ES-I3 (cell line): Measurements from ENCODE around the gene LGALS4.
"Not testable (repeated sequence)": the region's sequence is repeated elsewhere in the genome, so short reads cannot be mapped to it uniquely, and the experiment has no call there.

Experiments used
- H3K36me3 ChIP-seq: 2 replicates; pipeline ENCODE4 v1.6.1; 2013; ENCODE audit warnings: mild to moderate bottlenecking, low read length, control low read depth, moderate library complexity; ENCODE audit not compliant: insufficient read depth
- H3K4me1 ChIP-seq: 2 replicates; pipeline ENCODE4 v1.6.1; 2013; ENCODE audit warnings: mild to moderate bottlenecking, control low read depth, low read length; ENCODE audit not compliant: insufficient read depth
- H3K9ac ChIP-seq: 2 replicates; pipeline ENCODE4 v1.6.1; 2013; ENCODE audit warnings: low read depth, mild to moderate bottlenecking, low read length, moderate library complexity
- H3K9me3 ChIP-seq: 2 replicates; pipeline ENCODE4 v1.6.1; 2013; ENCODE audit warnings: mild to moderate bottlenecking, low read length, moderate library complexity; ENCODE audit not compliant: control insufficient read depth, insufficient read depth

Gene LGALS4, protein sequence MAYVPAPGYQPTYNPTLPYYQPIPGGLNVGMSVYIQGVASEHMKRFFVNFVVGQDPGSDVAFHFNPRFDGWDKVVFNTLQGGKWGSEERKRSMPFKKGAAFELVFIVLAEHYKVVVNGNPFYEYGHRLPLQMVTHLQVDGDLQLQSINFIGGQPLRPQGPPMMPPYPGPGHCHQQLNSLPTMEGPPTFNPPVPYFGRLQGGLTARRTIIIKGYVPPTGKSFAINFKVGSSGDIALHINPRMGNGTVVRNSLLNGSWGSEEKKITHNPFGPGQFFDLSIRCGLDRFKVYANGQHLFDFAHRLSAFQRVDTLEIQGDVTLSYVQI

GRCh38 chr19:38812841-38813320 is at the start of gene LGALS4:
Gene LGALS4, minus strand, starts transcription at chr19:38812945. Its CDS starts 59 bp downstream, at chr19:38812886.
- no peaks in the 10 kb centered on the region for H3K4me1 ChIP-seq
- no peaks in the 10 kb centered on the region for H3K36me3 ChIP-seq
- H3K9ac ChIP-seq = no peak within 1 kb of the TSS
- H3K9me3 ChIP-seq = no peaks in the 10 kb centered on the region

DNA sequence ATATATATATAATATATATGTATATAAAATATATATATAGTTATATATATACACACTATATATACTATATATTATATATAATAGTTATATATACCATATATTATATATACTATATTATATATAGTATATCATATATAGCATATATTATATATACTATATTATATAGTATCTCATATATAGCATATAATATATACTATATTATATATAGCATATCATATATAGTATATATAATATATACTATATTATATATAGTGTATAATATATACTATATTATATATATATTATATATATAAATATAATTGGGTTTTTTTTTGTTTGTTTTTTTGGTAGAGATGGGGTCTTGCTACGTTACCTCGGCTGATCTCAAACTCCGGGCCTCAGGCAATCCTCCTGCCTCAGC is 48.6 kb upstream of the LGALS4 start:
- no peaks in the 10 kb centered on the region for H3K36me3 ChIP-seq
- no peaks in the 10 kb centered on the region; the same call in 1 of the 2 replicates for H3K4me1 ChIP-seq
- no peak overlapping the region for H3K9ac ChIP-seq
- H3K9me3 ChIP-seq = no peaks in the 10 kb centered on the region

DNA sequence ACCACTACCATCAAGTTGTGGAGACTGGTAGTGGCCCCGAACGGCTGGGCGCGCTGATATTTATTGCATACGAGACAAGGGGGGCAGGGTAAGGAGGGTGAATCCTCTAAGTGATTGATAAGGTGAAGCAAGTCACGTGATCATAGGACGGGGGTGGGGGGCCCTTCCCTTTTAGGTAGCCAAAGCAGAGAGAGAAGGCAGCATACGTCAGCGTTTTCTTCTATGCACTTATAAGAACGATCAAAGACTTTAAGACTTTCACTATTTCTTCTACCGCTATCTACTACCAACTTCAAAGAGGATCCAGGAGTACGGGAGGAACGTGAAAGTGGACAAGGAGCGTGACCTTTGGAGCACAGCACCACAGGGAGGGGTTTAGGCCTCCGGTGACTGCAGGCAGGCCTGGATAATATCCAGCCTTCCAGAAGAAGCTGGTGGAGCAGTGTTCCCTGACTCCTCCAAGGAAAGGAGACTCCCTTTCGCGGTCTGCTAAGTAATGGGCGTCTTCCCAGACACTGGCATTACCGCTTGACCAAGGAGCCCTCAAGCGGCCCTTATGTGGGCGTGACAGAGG is 47.0 kb upstream of the LGALS4 start:
- not testable (repeated sequence) for H3K4me1 ChIP-seq, H3K9ac ChIP-seq, H3K36me3 ChIP-seq, H3K9me3 ChIP-seq

DNA sequence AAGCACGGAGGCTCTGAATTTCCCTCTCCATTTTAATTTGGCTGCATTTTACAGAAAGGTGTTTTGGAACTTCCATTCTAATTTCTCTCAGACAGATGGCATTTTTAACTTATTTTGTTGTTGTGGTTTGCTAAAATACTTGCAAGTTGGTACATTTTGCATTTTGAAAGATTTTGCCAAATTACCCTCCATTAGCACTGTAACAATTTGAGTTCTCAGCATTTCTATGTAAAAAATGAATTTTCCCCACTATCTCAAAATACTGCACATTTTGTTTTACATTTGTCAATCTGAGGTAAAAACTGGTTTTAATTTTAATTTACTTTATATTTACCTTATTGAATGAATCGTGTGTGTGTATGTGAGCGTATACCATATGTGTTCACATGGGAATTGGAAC is 44.1 kb upstream of the LGALS4 start:
- Histone ChIP-seq H3K9me3 (no peaks in the 10 kb centered on the region), H3K4me1 (no peaks in the 10 kb centered on the region), H3K36me3 (no peaks in the 10 kb centered on the region), H3K9ac (no peak overlapping the region)

- H3K4me1 ChIP-seq, H3K36me3 ChIP-seq, H3K9ac ChIP-seq, H3K9me3 ChIP-seq: not testable (repeated sequence)
Observed at GRCh38 chr19:38855751-38856150, 43.0 kb upstream of the LGALS4 start.

- not testable (repeated sequence) for H3K4me1 ChIP-seq, H3K9ac ChIP-seq, H3K9me3 ChIP-seq, H3K36me3 ChIP-seq
Observed at GRCh38 chr19:38854961-38855360, 42.2 kb upstream of the LGALS4 start.

- Histone ChIP-seq H3K9me3 (no peaks in the 10 kb centered on the region), H3K4me1 (no peaks in the 10 kb centered on the region), H3K36me3 (no peaks in the 10 kb centered on the region), H3K9ac (peak overlapping the region; percentile 61; the same call in 1 of the 2 replicates)
Observed at GRCh38 chr19:38853214-38853613, 40.5 kb upstream of the LGALS4 start.

DNA sequence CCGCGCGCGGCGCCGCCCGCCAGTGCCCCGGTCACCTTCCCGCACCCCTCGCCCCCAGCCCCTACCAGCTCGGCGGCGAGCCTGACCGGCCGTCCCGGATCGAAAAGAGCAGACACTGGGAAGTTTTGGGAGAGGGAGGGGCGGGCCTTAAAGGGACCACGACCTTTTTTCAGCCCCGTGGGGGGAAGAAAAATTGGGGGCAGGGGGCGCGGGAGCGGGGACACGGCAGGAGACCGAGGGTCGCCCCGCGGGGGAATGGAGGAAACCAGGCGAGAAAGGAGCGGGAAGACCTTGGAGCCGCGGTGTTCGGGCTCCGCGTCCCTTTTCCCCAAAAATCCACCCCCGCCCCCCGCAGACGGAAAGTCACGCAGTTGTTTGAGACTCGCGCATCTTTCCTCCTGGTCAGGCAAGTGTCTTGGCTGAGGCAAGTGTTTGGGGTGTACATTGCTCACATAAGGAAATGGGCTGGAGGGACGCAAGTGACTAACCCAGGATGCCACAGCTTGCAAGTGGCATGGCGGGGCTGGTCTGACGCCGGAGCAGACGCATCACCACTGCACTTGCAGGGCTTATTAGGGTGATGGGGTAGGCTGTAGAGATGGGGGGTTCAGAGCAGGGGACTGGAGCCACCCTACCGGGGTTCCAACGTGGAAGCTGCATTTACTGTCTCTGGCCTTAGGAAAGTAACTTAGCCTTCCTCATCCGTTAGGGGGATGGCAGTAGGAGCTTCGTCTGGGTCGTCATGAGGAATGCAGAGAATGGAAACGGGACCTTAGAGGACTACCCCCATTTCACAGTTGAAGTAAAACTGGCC is 39.7 kb upstream of the LGALS4 start:
- Histone ChIP-seq H3K9me3 (no peaks in the 10 kb centered on the region), H3K36me3 (peaks cover 5% of the 10 kb centered on the region), H3K9ac (peak overlapping the region; percentile 61), H3K4me1 (no peaks in the 10 kb centered on the region)

- peaks cover 12% of the 10 kb centered on the region for H3K36me3 ChIP-seq
- H3K9ac ChIP-seq = peak overlapping the region; percentile 61
- H3K9me3 ChIP-seq = no peaks in the 10 kb centered on the region
- H3K4me1 ChIP-seq = no peaks in the 10 kb centered on the region
Observed at GRCh38 chr19:38851622-38852230, 39.0 kb upstream of the LGALS4 start.

- H3K9ac ChIP-seq = peak overlapping the region; percentile 55
- no peaks in the 10 kb centered on the region for H3K4me1 ChIP-seq
Observed at GRCh38 chr19:38850976-38851621, 38.4 kb upstream of the LGALS4 start.

DNA sequence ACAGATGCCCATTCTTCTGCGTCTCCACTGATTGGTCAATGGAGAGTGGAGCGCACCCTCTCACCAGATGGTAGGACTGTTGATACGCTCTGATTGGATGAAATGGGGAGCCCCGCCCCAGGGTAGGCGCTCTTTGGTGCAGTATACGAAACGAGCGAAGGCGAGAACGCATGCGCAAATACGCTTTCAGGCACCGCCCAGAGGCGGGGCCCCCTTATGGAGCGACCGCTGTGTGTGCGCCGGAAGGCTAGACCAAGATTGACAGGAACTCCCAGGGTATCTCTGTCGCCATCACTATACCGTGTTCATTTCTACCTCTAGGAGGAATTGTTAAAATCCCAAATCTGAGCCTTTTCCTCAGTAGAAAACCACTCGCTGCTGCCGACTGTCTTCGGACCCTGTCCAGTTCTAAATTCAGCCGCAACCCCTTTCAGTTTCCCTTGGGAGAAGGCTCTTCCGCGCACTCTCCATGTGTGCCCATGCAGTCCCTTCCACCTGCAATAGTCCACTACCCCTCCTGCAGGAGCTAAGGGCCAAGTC is 37.8 kb upstream of the LGALS4 start:
- peaks cover 21% of the 10 kb centered on the region for H3K36me3 ChIP-seq
- no peaks in the 10 kb centered on the region for H3K4me1 ChIP-seq

More at GRCh38 chr19:38850976-38851621, 38.4 kb upstream of the LGALS4 start:
- Histone ChIP-seq H3K9me3 (no peaks in the 10 kb centered on the region), H3K36me3 (peaks cover 15% of the 10 kb centered on the region)

GRCh38 chr19:38849860-38850435 is 37.2 kb upstream of the LGALS4 start, which contains the start of gene HNRNPL:
Gene HNRNPL, minus strand, starts transcription at chr19:38849986. Its CDS starts 20 bp downstream, at chr19:38849966.
- peak within 1 kb of the TSS; percentile 86 for H3K9ac ChIP-seq
- H3K9me3 ChIP-seq = no peaks in the 10 kb centered on the region
- peaks cover 27% of the 10 kb centered on the region for H3K36me3 ChIP-seq
- no peaks in the 10 kb centered on the region for H3K4me1 ChIP-seq

More for the DNA sequence above, 37.8 kb upstream of the LGALS4 start:
- Histone ChIP-seq H3K9ac (peak overlapping the region; percentile 55), H3K9me3 (no peaks in the 10 kb centered on the region)

- H3K4me1 ChIP-seq = no peaks in the 10 kb centered on the region
- peaks cover 33% of the 10 kb centered on the region for H3K36me3 ChIP-seq
- no peaks in the 10 kb centered on the region for H3K9me3 ChIP-seq
- peak overlapping the region; percentile 86 for H3K9ac ChIP-seq
Observed at GRCh38 chr19:38849147-38849859, 36.6 kb upstream of the LGALS4 start.
